ENCODE results near the gene PCED1A.

The PCED1A gene

GRCh38 chr20:2801286-2801728 lies 39.1 kb downstream of the PCED1A start:
- no peak for DNase-seq

DNA sequence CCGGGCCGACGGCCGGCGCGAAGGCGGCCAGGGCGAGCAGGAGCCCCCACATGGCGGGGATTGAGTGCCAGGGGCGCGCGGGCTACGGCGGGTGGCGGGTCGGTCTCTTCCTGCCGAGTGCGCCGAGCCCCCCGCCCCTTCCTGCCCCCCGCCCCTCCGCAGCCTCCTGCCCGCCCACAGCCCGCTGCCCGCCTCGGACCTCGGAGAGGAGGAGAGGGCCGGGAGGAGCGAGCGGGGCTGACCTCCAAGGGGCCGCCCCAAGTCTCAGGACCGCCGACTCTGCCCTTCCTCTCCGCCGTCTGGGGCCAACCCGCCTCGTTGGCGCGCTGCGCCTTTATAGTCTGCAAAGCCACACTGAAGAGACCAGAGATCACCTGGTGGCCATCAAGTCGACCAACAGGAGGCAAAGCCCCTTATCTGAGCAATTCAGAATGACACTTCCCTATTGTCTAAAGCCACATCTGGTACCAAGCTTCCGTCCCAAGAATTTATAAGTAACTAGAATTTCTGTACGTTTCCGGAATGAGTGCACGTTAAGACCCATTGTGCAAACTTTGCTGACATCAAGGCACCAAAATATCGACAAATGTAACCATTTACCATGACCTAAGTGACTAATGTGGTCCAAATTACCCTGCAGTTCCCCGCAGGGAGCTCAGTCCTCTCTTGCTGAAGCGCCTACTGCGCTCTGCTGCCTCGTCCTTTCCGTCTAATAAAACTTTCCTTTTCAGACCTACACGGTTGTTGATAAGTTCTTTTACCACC lies 39.8 kb downstream of the PCED1A start, which contains the start of gene CPXM1:
Gene CPXM1, minus strand, starts transcription at position 107 of the 765 bp plus-strand sequence. Its CDS starts 55 bp downstream, at position 52.
- DNase-seq: peak; percentile 41 to 45

DNA sequence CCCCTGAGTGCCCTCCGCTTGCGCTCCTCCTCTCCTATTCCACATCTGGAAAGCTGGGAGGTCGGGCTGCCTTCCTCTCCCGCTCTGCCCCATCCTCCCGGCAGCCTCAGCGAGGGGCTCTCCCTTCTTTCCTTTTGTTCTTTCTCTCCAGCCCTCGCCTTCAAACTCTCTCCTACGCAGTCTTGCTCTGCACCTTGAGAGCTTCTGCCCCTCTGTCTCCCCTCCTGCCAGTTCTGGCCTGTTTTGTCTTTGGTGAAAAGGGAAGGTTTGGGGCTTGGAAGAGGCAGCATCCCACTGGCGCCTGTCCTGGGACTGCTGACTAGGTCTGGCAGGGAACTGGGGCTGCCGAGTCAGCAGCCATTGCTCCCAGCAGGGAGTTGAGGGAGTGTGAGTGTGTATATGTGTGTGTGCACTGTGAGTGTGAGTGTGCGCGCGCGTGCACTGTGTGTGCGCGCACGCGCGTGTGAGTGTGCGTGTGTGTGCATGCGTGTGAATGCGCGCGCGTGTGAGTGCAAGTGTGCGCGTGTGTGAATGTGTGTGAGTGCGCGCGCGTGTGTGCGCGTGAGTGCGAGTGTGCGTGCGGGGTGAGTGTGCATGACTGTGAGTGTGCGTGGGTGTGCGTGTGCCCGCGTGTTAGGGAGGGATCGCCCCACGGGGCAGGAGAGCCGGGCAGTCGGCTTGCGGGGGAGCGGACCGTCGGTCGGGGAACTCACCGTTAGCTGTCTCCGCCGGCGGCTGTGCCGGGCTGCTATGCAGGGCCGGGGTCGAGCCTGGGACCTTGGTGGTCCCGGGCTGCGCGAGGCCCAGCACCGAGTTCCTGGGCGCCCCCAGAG lies 40.6 kb downstream of the PCED1A start:
- no peak for DNase-seq

- DNase-seq: no peak
Observed at GRCh38 chr20:2799271-2799670, 41.2 kb downstream of the PCED1A start.

DNA sequence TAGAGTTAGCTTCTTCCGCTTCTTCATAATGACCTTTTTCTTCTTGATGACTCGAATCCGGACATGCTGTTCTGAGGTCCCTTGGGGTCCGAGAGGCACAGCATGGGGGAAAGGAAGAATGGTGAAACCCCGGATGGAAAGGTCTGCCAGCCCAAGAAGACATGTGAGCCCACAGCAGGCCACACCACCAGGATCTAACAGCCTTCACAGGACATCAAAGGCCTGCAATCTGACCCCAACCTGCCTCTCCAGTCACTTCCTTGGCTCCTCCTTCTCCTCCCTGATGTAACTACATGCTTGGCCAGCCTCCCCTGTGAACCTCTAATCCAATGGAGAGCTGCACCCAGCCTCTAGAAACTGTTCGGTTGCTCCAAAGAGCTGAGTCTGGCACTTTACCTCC lies 41.6 kb downstream of the PCED1A start:
- DNase-seq: no peak

DNA sequence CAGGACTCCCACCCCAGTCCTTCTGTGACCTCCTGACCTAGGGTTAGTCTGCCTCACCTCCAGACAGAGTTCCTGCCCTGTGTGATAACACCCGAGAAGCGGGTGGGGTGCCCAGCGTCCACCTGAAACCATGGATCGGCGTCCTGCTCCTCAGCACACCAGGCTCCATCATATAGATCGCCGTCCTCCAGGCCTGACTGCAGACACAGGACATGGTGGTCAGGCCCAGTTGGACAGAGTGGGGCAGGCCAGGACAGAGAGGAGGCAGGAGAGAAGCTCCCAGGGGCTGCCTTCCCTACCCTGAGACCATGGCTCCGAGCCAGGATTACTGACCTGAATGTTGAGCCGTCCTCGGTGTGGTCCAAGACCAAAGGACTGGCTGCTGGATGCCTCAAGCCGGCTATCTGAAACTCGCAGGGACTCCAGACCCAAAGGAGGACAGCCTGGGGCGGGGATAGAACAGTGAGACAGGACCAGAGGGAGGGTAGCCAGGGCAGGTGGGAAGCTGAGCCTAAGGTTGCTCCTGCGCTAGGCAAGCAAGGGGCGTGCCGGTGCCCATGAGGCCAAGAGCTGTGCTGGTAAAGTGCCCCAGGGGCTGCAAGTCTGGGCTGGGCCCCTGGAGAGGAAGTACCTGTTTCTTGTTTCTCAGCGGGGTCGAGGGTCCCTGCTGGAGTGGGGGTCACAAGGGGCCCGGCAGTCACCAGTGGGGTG lies 42.2 kb downstream of the PCED1A start:
- no peak for DNase-seq

- DNase-seq: no peak
Observed at GRCh38 chr20:2797136-2797983, 43.1 kb downstream of the PCED1A start.

- DNase-seq: no peak
Observed at GRCh38 chr20:2796011-2796660, 44.3 kb downstream of the PCED1A start.

- DNase-seq: no peak
Observed at GRCh38 chr20:2795451-2795850, 45.0 kb downstream of the PCED1A start.

DNA sequence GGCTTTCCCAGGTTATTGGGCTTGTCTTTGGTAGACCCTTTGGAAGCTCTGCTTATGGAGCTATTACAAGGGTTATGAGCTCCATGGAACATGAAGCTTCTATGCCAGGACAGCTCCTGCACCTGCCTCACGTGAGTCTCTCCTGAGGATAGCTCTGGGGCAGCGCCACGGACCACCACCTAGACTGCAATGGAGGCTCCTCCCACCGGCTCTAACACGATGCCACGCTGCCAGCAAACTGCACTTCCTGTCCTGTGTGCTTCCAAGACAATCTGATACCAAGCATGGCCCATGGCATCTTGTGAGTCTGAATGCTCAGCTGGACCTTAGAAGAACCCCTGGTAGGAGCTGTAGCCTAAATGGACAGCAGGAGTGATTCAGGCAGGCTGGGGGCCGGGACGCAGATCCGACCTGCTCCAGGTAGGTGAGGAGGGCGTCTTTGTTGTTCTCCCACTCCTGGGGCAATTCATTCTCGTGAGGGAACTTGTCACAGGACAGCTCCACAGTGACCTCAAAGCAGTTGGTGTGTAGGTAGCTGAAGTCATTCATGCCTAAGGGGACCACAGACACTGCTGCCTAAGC lies 45.5 kb downstream of the PCED1A start:
- DNase-seq: no peak

- no peak for DNase-seq
Observed at GRCh38 chr20:2794202-2794748, 46.2 kb downstream of the PCED1A start.

DNA sequence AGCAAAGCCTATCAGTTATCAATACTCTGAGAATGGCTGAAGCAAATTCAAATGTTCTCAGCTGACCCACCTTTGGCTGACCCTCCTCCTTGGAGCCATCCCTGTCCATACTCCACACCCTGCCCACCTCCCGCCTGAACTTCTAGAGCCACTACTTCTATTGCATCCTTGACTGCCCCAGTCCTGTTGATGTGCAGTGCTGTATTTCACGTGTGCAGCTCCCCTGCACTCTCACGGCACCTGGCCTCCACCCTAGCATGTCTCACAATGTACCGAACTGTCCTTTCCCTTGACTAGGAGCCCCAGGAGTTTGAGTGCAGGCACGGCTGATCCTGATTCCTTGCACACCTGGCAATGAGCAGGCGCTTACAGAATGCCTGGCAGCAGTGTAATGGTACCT lies 47.0 kb downstream of the PCED1A start:
- DNase-seq: no peak
